Heart left ventricle (tissue), 16 donors: Measurements from ENCODE around the gene PAPOLB. TPM values are rescaled to one million over a fixed set of nuclear protein-coding genes. Genes with fewer than 3 reads are reported as not detected.

ENCODE experiments used
- ATAC-seq, 4 donors: fragments of 200-7000 bp; cut with Tn5 transposase; one replicate each; pipeline ENCODE4 v1.9.1; 2020 to 2022; ENCODE audit warnings: moderate library complexity in 4 of 4, mild to moderate bottlenecking in 3 of 4, moderate number of reproducible peaks in 1 of 4
- DNase-seq, 5 donors: peaks; one replicate each; pipeline ENCODE4 v3.0.0-alpha.2; 2020
- H3K27ac ChIP-seq, 12 donors: fragments of 200-600 bp; sonication (generic) in 4 of 12; one replicate each; pipeline versions ENCODE4 v1.5.0 to v1.8.0; 2016 to 2022; ENCODE audit warnings: mild to moderate bottlenecking in 2 of 12
- H3K27me3 ChIP-seq, 9 donors: fragments of 200-600 bp; sonication (generic) in 2 of 9; one replicate each; pipeline versions ENCODE4 v1.5.1 to v1.8.0; 2016 to 2022; ENCODE audit warnings: mild to moderate bottlenecking in 3 of 9
- H3K36me3 ChIP-seq, 9 donors: fragments of 200-600 bp; sonication (generic) in 2 of 9; one replicate each; pipeline versions ENCODE4 v1.5.0 to v1.8.0; 2018 to 2022; ENCODE audit warnings: mild to moderate bottlenecking in 2 of 9
- H3K4me1 ChIP-seq, 12 donors: fragments of 200-600 bp; sonication (generic) in 4 of 12; one replicate each; pipeline versions ENCODE4 v1.5.0 to v1.8.0; 2016 to 2022; ENCODE audit warnings: mild to moderate bottlenecking in 3 of 12
- H3K4me3 ChIP-seq, 12 donors: fragments of 200-600 bp; sonication (generic) in 4 of 12; one replicate each; pipeline versions ENCODE4 v1.5.0 to v1.8.0; 2017 to 2022; ENCODE audit warnings: mild to moderate bottlenecking in 9 of 12, moderate library complexity in 4 of 12
- H3K9me3 ChIP-seq, 12 donors: fragments of 200-600 bp; sonication (generic) in 4 of 12; one replicate each; pipeline versions ENCODE4 v1.5.0 to v1.8.0; 2016 to 2022; ENCODE audit warnings: mild to moderate bottlenecking in 1 of 12
- CTCF ChIP-seq, 12 donors: fragments of 200-600 bp; sonication (generic) in 4 of 12; IDR thresholded peaks; one replicate each; pipeline versions ENCODE4 v1.5.0 to v1.8.0; 2018 to 2022; ENCODE audit warnings: antibody characterized with exemption in 12 of 12, mild to moderate bottlenecking in 5 of 12
- POLR2A ChIP-seq, 2 donors: fragments of 450-650 bp; IDR thresholded peaks; one replicate each; pipeline ENCODE4 v1.6.1; 2017; ENCODE audit warnings: antibody characterized with exemption in 2 of 2, mild to moderate bottlenecking in 2 of 2, moderate library complexity in 2 of 2
- WGBS, 4 donors: extraction: QIAGEN DNeasy Blood & Tissue Kit in 2 of 4; methylation state at CpG; one replicate each; pipeline versions ENCODE4 v1.1.5 to v1.1.7; 2013 to 2018; 5-methylcytosine and 5-hydroxymethylcytosine counted together
- intact Hi-C, 10 donors: fragments of 100-400 bp; cut with DNase I; formaldehyde crosslinking; loops; one replicate each; pipeline versions ENCODE4 v1.11.1 to v1.14.2; 2022
- polyA plus RNA-seq, 2 donors: library from polyadenylated mRNA; stranded (reverse); fragments of 200-250 nt; gene quantifications; one replicate each; pipeline ENCODE4 v1.2.3, GENCODE V29; 2013
- total RNA-seq, 9 donors: library from RNA; depleted of rRNA in 2 of 9; stranded (reverse); fragments of >200 nt in 2 of 9; fragmentation: NEBNext Ultra II Directional in 3 of 9; extraction: Animal tissue kit (Norgen Biotek cat#: 25700) in 3 of 9; gene quantifications; one replicate each; pipeline versions ENCODE4 v1.1.0 to v1.2.4, GENCODE V29; 2016 to 2023
- donor health status: ischemic (EF 13 %, LVEDD 7.1; RV severe dilation, severe dysfunction).
- donor health status: healthy with polysubstance abuse.
- donor health status: DM: no; HTN: yes; CAD: no.
- donor health status: DM: no; HTN: no; CAD: no.
- donor health status: ischemic (EF 25% LVEDD 6.9; RV normal size, moderate dysfunction).
- donor health status: ischemic (EF 25% LVEDD 5.7; RV mildly dilated, moderate dysfunction).
- donor health status: healthy.
- donor health status: DM: yes; HTN: yes; CAD: no.
- donor health status: ischemic (EF 35%, LVEDD 5.7; RV mildly dilated, moderate dysfunction).
- donor health status: nonischemic (EF 11% LVEDD 7.7; RV severe dilation, severe dysfunction).
- donor health status: DM: yes; HTN: yes; CAD: no.
- donor health status: PGD.
- donor health status: ischemic (EF 29% LVEDD 5.4; RV normal size, mild dysfunction).
- donor health status: nonischemic (EF 23%, LVEDD 6.1; RV moderate dilation, normal function).

PAPOLB gene
- total and polyA plus RNA-seq, 11 donors: 0.03 to 0.38 (median 0.09) TPM; not detected in 5

GRCh38 chr7:4837803-4838625 is 23.8 kb downstream of the PAPOLB start:
- WGBS, 4 donors: 49 to 62% (median 53%) methylated on average over 25 to 30 of the region's 30 CpGs
- TF ChIP-seq POLR2A (IDR thresholded peaks at IDR 0.05) (no peak), CTCF (IDR thresholded peaks at IDR 0.05) (no peak)
- Histone ChIP-seq H3K4me1 (peaks cover 0 to 26% (median 2%) of the 10 kb centered on the region in 12 donors), H3K27me3 (no peaks in the 10 kb centered on the region), H3K4me3 (no peak overlapping the region), H3K36me3 (peaks cover 0 to 23% (median 0%) of the 10 kb centered on the region in 9 donors), H3K9me3 (no peaks in the 10 kb centered on the region), H3K27ac (peak overlapping the region in 5 of 12 donors; percentile 7 to 47 (median 23))
- ATAC-seq: peak in 3 of 4 donors; percentile 20 to 37 (median 31)
- intact Hi-C loops: loop anchor here in 4 of 10 donors (5.0 to 10.0 kb wide), 3 partner anchors 34 to 247 kb away; partner anchors contain the start of gene RADIL (in 2 of the 4)
- DNase-seq: no peak

- H3K9me3 ChIP-seq: no peaks in the 10 kb centered on the region
- no peak for TF ChIP-seq CTCF (IDR thresholded peaks at IDR 0.05)
- TF ChIP-seq POLR2A (IDR thresholded peaks at IDR 0.05): no peak
- peaks cover 0 to 20% (median under 1%) of the 10 kb centered on the region in 12 donors for H3K4me1 ChIP-seq
- ATAC-seq (peak in 2 of 4 donors; percentile 22 to 26), DNase-seq (peak in 1 of 5 donors; percentile 51)
- intact Hi-C loops: loop anchor here in 4 of 10 donors (5.0 to 10.0 kb wide), 3 partner anchors 35 to 248 kb away; partner anchors contain the start of gene RADIL (in 2 of the 4)
- no peaks in the 10 kb centered on the region for H3K27me3 ChIP-seq
- 65 to 81% (median 74%) methylated on average over 12 to 22 of the region's 22 CpGs for WGBS, 4 donors
- no peak overlapping the region for H3K4me3 ChIP-seq
- peaks cover 0 to 23% (median 0%) of the 10 kb centered on the region in 9 donors for H3K36me3 ChIP-seq
- H3K27ac ChIP-seq: peak overlapping the region in 1 of 12 donors; percentile 18
Measured at GRCh38 chr7:4837041-4837802, 24.6 kb downstream of the PAPOLB start.

GRCh38 chr7:4836206-4836661 is 25.6 kb downstream of the PAPOLB start:
- peaks cover 0 to 20% (median 0%) of the 10 kb centered on the region in 12 donors for H3K4me1 ChIP-seq
- TF ChIP-seq CTCF (IDR thresholded peaks at IDR 0.05) (no peak), POLR2A (IDR thresholded peaks at IDR 0.05) (no peak)
- no peak for DNase-seq
- no peak overlapping the region for H3K4me3 ChIP-seq
- 94 to 98% (median 96%) methylated on average over 10 to 30 of the region's 30 CpGs for WGBS, 4 donors
- no peaks in the 10 kb centered on the region for H3K9me3 ChIP-seq
- no peak overlapping the region for H3K27ac ChIP-seq
- intact Hi-C loops: loop anchor here in 4 of 10 donors (5.0 to 10.0 kb wide), 3 partner anchors 36 to 249 kb away; partner anchors contain the start of gene RADIL (in 2 of the 4)
- H3K27me3 ChIP-seq: no peaks in the 10 kb centered on the region
- no peak for ATAC-seq
- H3K36me3 ChIP-seq: peaks cover 0 to 23% (median 0%) of the 10 kb centered on the region in 9 donors
